ENCODE measurements around the gene CRYBB1.

DNA sequence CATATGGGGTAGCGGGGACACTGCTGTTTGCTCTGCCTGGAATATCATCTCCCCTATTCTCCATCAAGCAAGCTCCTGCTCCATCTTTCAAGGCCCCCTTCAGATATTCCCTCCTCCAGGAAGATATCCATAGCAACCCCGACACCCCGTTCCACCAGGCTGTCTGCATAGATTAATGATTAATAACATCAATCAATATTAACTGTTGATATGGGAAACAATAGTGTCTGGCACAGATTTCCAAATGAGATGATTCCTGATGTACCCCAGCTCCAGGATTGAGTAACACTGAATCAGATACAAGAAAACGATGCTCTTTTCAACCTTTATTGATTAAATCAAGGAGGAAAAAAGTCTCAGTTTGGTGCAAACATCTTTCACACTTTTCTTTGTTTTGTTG is 20.3 kb downstream of the CRYBB1 start:
- TF ChIP-seq EZH2 (IDR thresholded peaks at IDR 0.05; ENCODE audit: borderline replicate concordance, low read depth, low read length, severe bottlenecking): no peak
- TF ChIP-seq, protein P1, sequence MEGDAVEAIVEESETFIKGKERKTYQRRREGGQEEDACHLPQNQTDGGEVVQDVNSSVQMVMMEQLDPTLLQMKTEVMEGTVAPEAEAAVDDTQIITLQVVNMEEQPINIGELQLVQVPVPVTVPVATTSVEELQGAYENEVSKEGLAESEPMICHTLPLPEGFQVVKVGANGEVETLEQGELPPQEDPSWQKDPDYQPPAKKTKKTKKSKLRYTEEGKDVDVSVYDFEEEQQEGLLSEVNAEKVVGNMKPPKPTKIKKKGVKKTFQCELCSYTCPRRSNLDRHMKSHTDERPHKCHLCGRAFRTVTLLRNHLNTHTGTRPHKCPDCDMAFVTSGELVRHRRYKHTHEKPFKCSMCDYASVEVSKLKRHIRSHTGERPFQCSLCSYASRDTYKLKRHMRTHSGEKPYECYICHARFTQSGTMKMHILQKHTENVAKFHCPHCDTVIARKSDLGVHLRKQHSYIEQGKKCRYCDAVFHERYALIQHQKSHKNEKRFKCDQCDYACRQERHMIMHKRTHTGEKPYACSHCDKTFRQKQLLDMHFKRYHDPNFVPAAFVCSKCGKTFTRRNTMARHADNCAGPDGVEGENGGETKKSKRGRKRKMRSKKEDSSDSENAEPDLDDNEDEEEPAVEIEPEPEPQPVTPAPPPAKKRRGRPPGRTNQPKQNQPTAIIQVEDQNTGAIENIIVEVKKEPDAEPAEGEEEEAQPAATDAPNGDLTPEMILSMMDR (IDR thresholded peaks at IDR 0.05; ENCODE audit: extremely low read depth in 1 of 2, insufficient read depth in 1 of 2, low read depth in 1 of 2, low read length in 2 of 2): no peak

Data from endothelial cell of umbilical vein (primary cell).